ENCODE results near the gene FLACC1.
A peak's percentile ranks its signal among the peaks of the same experiment; 100 is the strongest.
"Not testable (repeated sequence)": the region's sequence is repeated elsewhere in the genome, so short reads cannot be mapped to it uniquely, and the experiment has no call there.

FLACC1 gene

GRCh38 chr2:201357221-201357620, at the start of gene FLACC1:
Gene FLACC1 (minus strand): TSS chr2:201357345. CDS start chr2:201351404, 5,941 bp downstream.
- DNase-seq = peak; percentile 35

- DNase-seq = peak; percentile 18
Measured at GRCh38 chr2:201406077-201406662, 49.0 kb upstream of the FLACC1 start.

GRCh38 chr2:201404699-201405280, 47.6 kb upstream of the FLACC1 start:
- DNase-seq = no peak

- peak; percentile 27 for DNase-seq
Measured at GRCh38 chr2:201403880-201404279, 46.7 kb upstream of the FLACC1 start.

- DNase-seq = no peak
Measured at GRCh38 chr2:201402651-201403562, 45.8 kb upstream of the FLACC1 start.

GRCh38 chr2:201401815-201402214, 44.7 kb upstream of the FLACC1 start:
- DNase-seq = no peak

GRCh38 chr2:201396595-201396994, 39.5 kb upstream of the FLACC1 start:
- DNase-seq = no peak

GRCh38 chr2:201383136-201383535, 26.0 kb upstream of the FLACC1 start:
- DNase-seq = no peak

GRCh38 chr2:201378496-201379397, 21.6 kb upstream of the FLACC1 start:
- no peak for DNase-seq

- no peak for DNase-seq
Measured at GRCh38 chr2:201377218-201377617, 20.1 kb upstream of the FLACC1 start.

- no peak for DNase-seq
Measured at GRCh38 chr2:201369775-201370174, 12.6 kb upstream of the FLACC1 start.

GRCh38 chr2:201369318-201369717, 12.2 kb upstream of the FLACC1 start:
- not testable (repeated sequence) for DNase-seq

GRCh38 chr2:201366146-201366545, 9.0 kb upstream of the FLACC1 start:
- DNase-seq = no peak

GRCh38 chr2:201363857-201364560, 6.9 kb upstream of the FLACC1 start:
- DNase-seq = peak; percentile 61

GRCh38 chr2:201362396-201362795, 5.3 kb upstream of the FLACC1 start:
- no peak for DNase-seq

- no peak for DNase-seq
Measured at GRCh38 chr2:201361078-201361733, 4.1 kb upstream of the FLACC1 start.

GRCh38 chr2:201360256-201360655, 3.1 kb upstream of the FLACC1 start:
- no peak for DNase-seq

GRCh38 chr2:201358684-201359083, 1.5 kb upstream of the FLACC1 start:
- DNase-seq = no peak

- DNase-seq = no peak
Measured at GRCh38 chr2:201353116-201353515, 4.0 kb downstream of the FLACC1 start.

- no peak for DNase-seq
Measured at GRCh38 chr2:201350879-201351278, 6.3 kb downstream of the FLACC1 start.

- no peak for DNase-seq
Measured at GRCh38 chr2:201349601-201350000, 7.5 kb downstream of the FLACC1 start.

- no peak for DNase-seq
Measured at GRCh38 chr2:201348758-201349157, 8.4 kb downstream of the FLACC1 start.

Data from NCI-H2171 treated with DMSO at 0.1 percent for 48 hours (cell line).